NCI-H146 treated with DMSO at 0.1 percent for 48 hours (cell line): ENCODE data around the gene YIPF7.

Experiments used
- DNase-seq: peaks from one replicate; lab custom pipeline; 2025; ENCODE audit not compliant: unreplicated experiment; lab: John Stamatoyannopoulos, UW

The YIPF7 gene

GRCh38 chr4:44651425-44651824 lies at the start of gene YIPF7:
Gene YIPF7, minus strand, starts transcription at chr4:44651625. Its CDS starts 1,525 bp downstream, at chr4:44650100.
- no peak for DNase-seq

GRCh38 chr4:44701037-44701436 lies 49.6 kb upstream of the YIPF7 start:
- DNase-seq, result no peak

- no peak for DNase-seq
These were observed 49.0 kb upstream of the YIPF7 start for GRCh38 chr4:44700427-44700826.

GRCh38 chr4:44684648-44685047 lies 33.2 kb upstream of the YIPF7 start:
- no peak for DNase-seq

- DNase-seq, result no peak
These were observed 27.6 kb upstream of the YIPF7 start for GRCh38 chr4:44679060-44679459.

GRCh38 chr4:44678094-44679041 lies 26.9 kb upstream of the YIPF7 start, which contains the start of gene GUF1:
Gene GUF1, plus strand, starts transcription at chr4:44678420. Its CDS starts 203 bp downstream, at chr4:44678623.
- DNase-seq, result peak; percentile 72

GRCh38 chr4:44675366-44675765 lies 23.9 kb upstream of the YIPF7 start:
- no peak for DNase-seq

- no peak for DNase-seq
These were observed 23.0 kb upstream of the YIPF7 start for GRCh38 chr4:44674471-44674870.

- no peak for DNase-seq
These were observed 20.2 kb upstream of the YIPF7 start for GRCh38 chr4:44671636-44672035.

GRCh38 chr4:44670506-44671199 lies 19.2 kb upstream of the YIPF7 start:
- no peak for DNase-seq

GRCh38 chr4:44668526-44668925 lies 17.1 kb upstream of the YIPF7 start:
- no peak for DNase-seq

- DNase-seq, result no peak
These were observed 12.3 kb upstream of the YIPF7 start for GRCh38 chr4:44663539-44664263.

GRCh38 chr4:44662623-44663005 lies 11.2 kb upstream of the YIPF7 start:
- no peak for DNase-seq

- DNase-seq, result no peak
These were observed 10.7 kb upstream of the YIPF7 start for GRCh38 chr4:44661940-44662622.

GRCh38 chr4:44660396-44660795 lies 9.0 kb upstream of the YIPF7 start:
- no peak for DNase-seq

GRCh38 chr4:44652002-44652401 lies 577 bp upstream of the YIPF7 start:
- no peak for DNase-seq

- DNase-seq, result no peak
These were observed 5.3 kb downstream of the YIPF7 start for GRCh38 chr4:44646151-44646550.

- no peak for DNase-seq
These were observed 13.3 kb downstream of the YIPF7 start for GRCh38 chr4:44638091-44638490.

- no peak for DNase-seq
These were observed 18.7 kb downstream of the YIPF7 start for GRCh38 chr4:44632733-44633132.

GRCh38 chr4:44632089-44632488 lies 19.3 kb downstream of the YIPF7 start:
- DNase-seq, result no peak
